SKM-1 treated with dmso at 0.1 percent for 144 hours (cell line): Measurements from ENCODE around the gene PABPC1L.
A peak's percentile ranks its signal among the peaks of the same experiment; 100 is the strongest.

Source experiments
- DNase-seq: peaks from one replicate; lab custom pipeline; 2025; ENCODE audit not compliant: unreplicated experiment; lab: John Stamatoyannopoulos, UW

PABPC1L gene

DNA sequence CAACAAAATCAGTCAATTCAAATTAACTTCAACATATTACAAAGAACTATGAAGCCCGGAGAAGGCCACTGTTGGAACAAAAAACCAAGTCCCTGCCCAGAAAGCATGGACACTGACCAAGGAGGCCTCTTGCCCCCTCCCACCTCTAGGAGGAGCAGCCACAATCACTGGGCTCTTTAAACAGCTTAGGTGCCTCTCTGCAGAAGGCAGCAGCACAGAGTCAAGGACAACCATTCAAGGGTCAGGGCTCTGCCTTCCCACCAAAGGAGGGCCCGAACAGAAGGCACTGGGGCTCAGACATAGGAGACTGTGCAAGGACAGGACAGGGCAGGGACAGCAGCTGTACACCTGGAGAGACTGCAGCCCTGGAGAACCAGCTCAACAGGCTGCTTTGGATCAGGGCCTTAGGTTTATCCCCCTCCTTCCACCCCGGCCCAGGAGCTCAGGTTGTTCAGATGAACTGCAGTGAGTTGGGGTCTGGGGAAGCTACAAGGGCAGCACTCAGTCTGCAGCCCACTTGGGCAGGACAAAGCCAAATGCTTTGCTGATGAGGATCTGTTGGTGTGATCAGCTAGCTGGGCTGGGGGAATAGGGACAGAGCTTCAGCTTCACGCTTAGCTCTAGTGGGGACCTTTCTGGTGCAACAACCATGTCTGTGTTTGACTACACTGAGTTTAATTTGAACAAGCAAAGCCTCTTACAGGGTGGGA, 32.6 kb downstream of the PABPC1L start:
- DNase-seq, result no peak

DNA sequence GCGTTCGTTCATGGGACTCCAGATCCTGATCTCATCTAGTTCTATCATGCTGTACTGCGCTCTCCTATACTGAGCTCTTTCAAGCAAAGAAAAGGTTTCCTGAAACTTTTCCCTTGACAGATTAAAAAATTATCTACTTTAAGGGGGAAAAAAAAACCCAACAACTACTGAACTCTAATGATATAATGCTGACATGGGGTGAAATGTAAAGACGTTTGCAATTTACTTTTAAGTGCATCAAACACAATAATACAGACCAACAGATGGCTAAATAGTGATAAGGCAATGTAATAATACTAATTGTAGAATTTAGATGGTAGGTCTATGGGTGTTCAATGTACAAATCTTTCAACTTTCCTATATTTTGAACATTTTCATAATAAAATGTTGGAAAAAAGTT, 34.0 kb downstream of the PABPC1L start:
- DNase-seq, result no peak

DNA sequence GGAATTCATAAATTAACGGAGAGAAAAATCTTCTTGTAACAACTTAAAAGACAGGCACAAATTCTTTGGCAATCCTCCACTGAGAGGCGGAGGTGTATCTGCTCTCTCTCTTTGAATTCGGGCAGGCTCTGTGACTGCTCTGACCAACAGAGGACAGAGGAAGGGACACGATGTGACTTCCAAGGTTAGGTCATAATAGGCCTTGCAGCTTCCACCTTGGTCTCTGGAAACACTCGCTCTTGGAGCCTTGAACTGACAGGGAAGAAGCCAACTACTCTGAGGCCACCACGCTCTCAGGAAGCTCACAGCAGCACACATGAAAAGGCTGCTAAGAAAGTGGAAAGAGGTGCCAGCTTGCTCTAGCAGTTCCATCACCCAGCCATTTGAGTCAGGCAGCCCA, 35.4 kb downstream of the PABPC1L start:
- DNase-seq, result no peak

DNA sequence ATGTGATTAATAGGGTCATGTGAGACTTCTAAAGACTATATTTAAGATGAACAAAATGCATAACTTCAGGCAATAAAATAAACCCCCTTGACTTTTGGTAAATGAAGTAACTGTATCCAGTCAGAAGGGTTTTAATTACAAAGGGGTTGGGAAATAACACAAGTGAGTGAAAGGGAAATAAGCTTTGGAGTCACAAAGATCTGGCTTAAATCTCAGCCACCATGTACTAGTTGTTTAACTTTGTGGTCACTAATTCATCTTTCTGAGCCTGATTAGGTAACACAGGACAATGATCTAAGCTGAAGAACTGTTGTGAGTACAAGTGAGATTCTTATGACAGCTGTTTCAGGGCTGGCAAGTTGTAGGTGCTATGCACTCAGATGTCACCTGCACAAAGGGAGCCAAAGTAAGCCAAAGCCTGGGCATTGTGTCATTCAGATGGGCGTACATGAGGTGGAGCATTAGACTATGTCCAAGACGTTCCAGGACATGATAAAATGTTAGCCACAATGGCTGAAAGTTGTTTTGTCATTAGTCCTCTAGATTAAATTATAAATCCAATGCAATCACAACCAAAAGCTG, 36.5 kb downstream of the PABPC1L start:
- DNase-seq, result no peak

DNA sequence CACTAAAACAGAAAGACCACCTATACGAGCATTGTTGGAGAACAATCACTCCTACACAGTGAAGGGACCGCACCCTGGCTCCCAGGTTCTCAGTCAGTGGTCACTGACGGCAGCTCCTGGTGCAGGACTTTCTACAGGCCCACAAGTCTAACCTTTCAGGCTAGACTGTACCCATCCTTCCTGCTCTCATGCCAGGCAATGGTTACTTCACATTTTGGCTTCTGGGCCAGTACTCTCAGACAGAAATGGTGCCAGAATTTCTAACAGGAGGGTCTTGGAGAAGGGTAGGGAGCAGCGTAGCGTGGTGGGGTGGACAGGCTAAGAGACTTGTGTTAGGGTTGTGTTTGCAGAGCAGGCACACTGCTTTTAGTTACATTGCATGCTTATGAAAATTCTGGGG, 38.2 kb downstream of the PABPC1L start:
- DNase-seq, result no peak

DNA sequence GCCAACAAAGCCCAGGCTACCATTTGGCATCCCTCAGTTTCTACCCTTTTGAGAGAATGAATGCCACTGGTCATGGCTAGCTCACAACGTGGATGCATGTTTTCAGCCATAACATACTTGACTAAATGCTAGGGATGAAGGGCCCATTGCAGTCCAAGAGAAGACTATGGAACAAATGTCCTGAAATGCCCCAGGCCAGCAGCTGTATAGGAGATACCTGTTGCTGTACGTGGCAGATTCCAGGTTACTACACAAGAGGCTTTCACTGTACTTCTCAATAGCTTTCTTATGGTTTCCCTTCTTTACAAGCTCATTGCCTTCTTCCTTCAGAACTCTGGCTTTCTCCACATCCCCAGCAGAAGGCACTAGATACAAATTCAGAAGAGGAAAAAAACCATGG, 38.7 kb downstream of the PABPC1L start:
- no peak for DNase-seq

DNA sequence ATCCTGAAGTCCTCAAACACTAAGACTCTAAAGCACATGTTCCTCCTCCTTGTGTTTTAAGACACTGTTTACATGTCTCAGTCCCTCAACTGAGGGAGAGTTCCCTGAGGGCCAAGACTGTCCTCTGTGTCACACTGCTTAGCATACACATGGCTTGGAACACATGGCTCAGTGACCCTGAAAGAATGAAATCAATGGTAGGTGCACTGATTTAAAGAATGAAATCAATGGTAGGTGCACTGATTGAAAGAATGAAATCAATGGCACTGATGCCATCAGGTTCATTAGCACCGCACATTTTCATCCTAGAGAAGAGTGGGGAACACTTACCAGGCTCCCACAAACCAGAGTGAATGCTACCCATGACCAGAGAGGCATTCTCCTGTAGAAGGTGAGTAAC, 40.5 kb downstream of the PABPC1L start:
- no peak for DNase-seq

DNA sequence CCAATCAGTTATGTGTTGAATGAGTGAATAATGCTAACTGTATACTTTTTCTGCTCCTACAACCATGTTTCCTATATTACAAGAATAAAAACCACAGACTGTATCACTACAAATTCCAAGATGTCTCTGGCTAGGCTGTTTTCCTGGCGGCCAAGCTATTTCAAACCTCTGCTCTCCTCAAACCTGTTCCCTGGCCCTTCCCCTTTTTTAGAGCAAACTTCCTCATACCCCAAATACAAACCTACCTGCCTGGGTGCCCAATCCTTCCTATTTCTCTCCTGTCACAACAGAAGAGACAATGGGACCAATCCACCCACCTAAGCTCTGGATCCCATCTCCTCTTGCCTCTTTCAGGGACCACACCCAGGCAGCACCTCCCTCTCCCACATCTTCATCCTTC, 42.9 kb downstream of the PABPC1L start:
- DNase-seq, result no peak

- DNase-seq, result no peak
Observed at GRCh38 chr20:44954211-44954610, 44.4 kb downstream of the PABPC1L start.

- DNase-seq, result no peak
Observed at GRCh38 chr20:44955270-44955669, 45.4 kb downstream of the PABPC1L start.

DNA sequence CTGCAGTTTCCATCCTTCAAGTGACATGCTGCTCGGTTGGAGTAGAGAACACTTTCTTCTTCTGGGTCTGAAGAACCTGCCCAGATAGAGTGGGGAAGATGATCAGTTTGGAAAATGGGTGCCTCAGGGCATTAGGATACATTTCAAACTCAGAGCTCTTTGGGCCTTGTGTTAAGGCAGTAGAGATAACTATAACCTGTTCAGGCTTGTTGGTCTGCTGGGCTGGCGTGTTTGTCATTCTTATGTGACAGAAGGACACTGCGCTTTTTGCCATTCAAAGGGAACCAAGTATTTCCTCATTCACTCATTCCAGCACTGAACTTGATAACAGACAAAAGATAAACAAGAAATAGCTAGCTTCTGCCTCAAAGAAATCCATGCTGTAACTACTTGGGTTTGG, 46.5 kb downstream of the PABPC1L start:
- DNase-seq, result no peak

- no peak for DNase-seq
Observed at GRCh38 chr20:44958276-44958675, 48.4 kb downstream of the PABPC1L start.

- no peak for DNase-seq
Observed at GRCh38 chr20:44959082-44959637, 49.3 kb downstream of the PABPC1L start.

- no peak for DNase-seq
Observed at GRCh38 chr20:44959638-44960102, 49.8 kb downstream of the PABPC1L start.

GRCh38 chr20:44960103-44960852, 50.4 kb downstream of the PABPC1L start, which contains the start of gene TOMM34:
TSS of gene TOMM34 (minus strand) at chr20:44960397. CDS start at chr20:44960333, 64 bp downstream.
- peak; percentile 95 for DNase-seq

GRCh38 chr20:44961011-44961869, 51.4 kb downstream of the PABPC1L start:
- DNase-seq, result no peak

GRCh38 chr20:44961870-44962267, 52.0 kb downstream of the PABPC1L start:
- no peak for DNase-seq

DNA sequence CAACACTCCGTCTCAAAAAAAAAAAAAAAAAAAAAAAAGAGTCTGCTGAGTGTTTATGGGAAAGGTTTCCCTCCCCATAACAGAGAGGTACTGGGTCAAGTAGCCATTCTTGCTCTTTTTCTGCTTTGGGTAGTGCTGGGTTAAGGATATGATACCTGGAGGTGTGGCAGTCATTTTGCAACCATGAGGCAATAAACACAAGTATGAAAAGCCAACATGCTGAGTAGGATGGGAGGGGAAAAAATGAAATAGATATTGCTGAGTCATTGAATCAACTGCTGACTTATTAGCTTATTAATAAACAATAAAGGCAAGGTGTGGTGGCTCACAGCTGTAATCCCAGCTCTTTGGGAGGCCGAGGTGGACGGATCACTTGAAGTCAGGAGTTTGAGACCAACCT, 52.6 kb downstream of the PABPC1L start:
- no peak for DNase-seq

- no peak for DNase-seq
Observed at GRCh38 chr20:44963325-44964215, 53.7 kb downstream of the PABPC1L start.

GRCh38 chr20:44965651-44966029, 55.8 kb downstream of the PABPC1L start:
- DNase-seq, result no peak
